Endothelial cell of umbilical vein (primary cell): ENCODE measurements around the gene TRIM24.

Experiments
- CTCF ChIP-seq, 2 donors: IDR thresholded peaks; 1 replicate in 1 of 2; 2 replicates in 1 of 2; pipeline ENCODE4 v1.5.1; 2011; ENCODE audit warnings: low read length in 2 of 2, mild to moderate bottlenecking in 2 of 2, moderate library complexity in 2 of 2, control low read depth in 1 of 2, inconsistent platforms in 1 of 2, low read depth in 1 of 2; ENCODE audit not compliant: insufficient read depth in 1 of 2; ENCODE audit errors: extremely low read depth in 1 of 2
- FOS ChIP-seq: IDR thresholded peaks from 2 replicates; pipeline ENCODE4 v1.6.1; 2011; ENCODE audit warnings: mild to moderate bottlenecking, low read length, moderate library complexity, borderline replicate concordance; ENCODE audit not compliant: insufficient read depth
- POLR2A ChIP-seq: IDR thresholded peaks from 2 replicates; pipeline ENCODE4 v1.6.1; 2012; ENCODE audit warnings: low read depth, mild to moderate bottlenecking, control low read depth, low read length

- TF ChIP-seq FOS (no peak), POLR2A (no peak), CTCF (IDR thresholded peaks at IDR 0.05; ENCODE audit: extremely low read depth in 1 of 2, insufficient read depth in 1 of 2, low read depth in 1 of 2, low read length in 2 of 2) (no peak)
These were observed 78.5 kb downstream of the TRIM24 start for GRCh38 chr7:138538518-138538917.
